Transverse colon (tissue), 4 donors: ENCODE results near the gene USP19. TPM values are rescaled to one million over a fixed set of nuclear protein-coding genes. Genes with fewer than 3 reads are reported as not detected.
A peak's percentile ranks its signal among the peaks of the same experiment; 100 is the strongest.

Source experiments
- DNase-seq: peaks from one replicate; pipeline ENCODE4 v3.0.0-alpha.2; 2019
- H3K27ac ChIP-seq, 4 donors: fragments of 200-600 bp; sonication (generic); 2 replicates each; pipeline ENCODE4 v1.5.1; 2016 to 2018; ENCODE audit warnings: inconsistent platforms in 4 of 4
- H3K27me3 ChIP-seq: fragments of 200-600 bp; sonication (generic); 2 replicates; pipeline ENCODE4 v1.5.1; 2017; ENCODE audit warnings: inconsistent platforms
- H3K36me3 ChIP-seq, 4 donors: fragments of 200-600 bp; sonication (generic); 2 replicates each; pipeline ENCODE4 v1.5.1; 2017 to 2019; ENCODE audit warnings: inconsistent platforms in 4 of 4
- H3K4me1 ChIP-seq, 4 donors: fragments of 200-600 bp; sonication (generic); 2 replicates each; pipeline ENCODE4 v1.5.1; 2017 to 2020; ENCODE audit warnings: inconsistent platforms in 4 of 4
- H3K4me3 ChIP-seq, 4 donors: fragments of 200-600 bp; sonication (generic); 1 replicate in 1 of 4; 2 replicates in 3 of 4; pipeline versions ENCODE4 v1.5.1 to v1.6.1; 2017 to 2019; ENCODE audit warnings: inconsistent platforms in 4 of 4
- H3K9me3 ChIP-seq, 2 donors: fragments of 200-600 bp; sonication (generic); 2 replicates each; pipeline ENCODE4 v1.5.1; 2017 to 2019; ENCODE audit warnings: inconsistent platforms in 2 of 2
- CTCF ChIP-seq, 5 experiments: fragments of 200-600 bp in 3 of 5; fragments of 450-650 bp in 2 of 5; sonication (generic) in 3 of 5; IDR thresholded peaks; 1 replicate in 2 of 5; 2 replicates in 3 of 5; pipeline ENCODE4 v1.5.1; 2016 to 2017; ENCODE audit warnings: antibody characterized with exemption in 5 of 5, inconsistent platforms in 3 of 5, mild to moderate bottlenecking in 2 of 5, moderate library complexity in 1 of 5
- EP300 ChIP-seq: sonication (generic); formaldehyde crosslinking; IDR thresholded peaks from one replicate; pipeline ENCODE4 v1.6.1; 2017; ENCODE audit warnings: antibody characterized with exemption, low read depth
- POLR2A ChIP-seq: fragments of 450-650 bp; IDR thresholded peaks from one replicate; pipeline ENCODE4 v1.6.1; 2016; ENCODE audit warnings: antibody characterized with exemption, mild to moderate bottlenecking, moderate library complexity
- POLR2AphosphoS5 ChIP-seq, 3 donors: sonication (generic); formaldehyde crosslinking; IDR thresholded peaks; one replicate each; pipeline ENCODE4 v1.6.1; 2016; ENCODE audit warnings: antibody characterized with exemption in 3 of 3
- WGBS, 2 donors: methylation state at CpG; one replicate each; pipeline ENCODE4 v1.1.5; 2018; ENCODE audit warnings: low coverage in 1 of 2; 5-methylcytosine and 5-hydroxymethylcytosine counted together
- in situ Hi-C, 4 donors: fragments of 200-750 bp; cut with MboI; loops; one replicate each; pipeline versions ENCODE4 v1.15.0 to v1.15.1; 2017; ENCODE audit warnings: low sequenced_read_pairs in 3 of 4, low pct_ligation_motif_present in 1 of 4, low pct_unique_long_range_greater_than_20kb in 1 of 4
- intact Hi-C: fragments of 100-400 bp; cut with DNase I; formaldehyde crosslinking; loops from one replicate; pipeline ENCODE4 v1.15.1; 2023; ENCODE audit warnings: low total_unique reads
- total RNA-seq, 4 donors: library from RNA; depleted of rRNA; stranded (reverse); fragments of >200 nt; gene quantifications; one replicate each; pipeline ENCODE4 v1.1.0, GENCODE V29; 2016

The USP19 gene
- total RNA-seq, 4 donors from 2014 or later, result 66.5 to 86.2 (median 71.7) TPM

DNA sequence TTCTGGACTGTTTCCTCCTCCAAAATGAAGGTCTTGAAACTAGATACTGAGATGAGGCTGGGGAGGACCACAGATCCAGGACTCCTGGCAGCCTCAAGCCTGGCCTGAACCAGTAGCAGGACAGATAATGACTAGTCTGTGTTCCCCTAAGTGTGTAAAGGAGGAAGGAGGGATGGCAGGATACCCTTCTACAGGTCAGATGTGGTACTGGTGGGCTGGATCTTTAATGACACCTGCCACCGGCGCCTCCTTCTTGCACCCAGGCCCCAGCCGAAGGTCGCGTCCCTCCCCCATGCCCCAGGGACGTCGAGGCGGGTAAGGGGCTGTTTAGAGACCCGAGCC lies 556 bp downstream of the USP19 start:
- WGBS, 2 donors, result 0% methylated on average over 5 of the region's 9 CpGs; no CpG with 5 or more reads in 1 of the 2 donors
- TF ChIP-seq POLR2AphosphoS5 (IDR thresholded peaks at IDR 0.05), result no peak
- TF ChIP-seq CTCF (IDR thresholded peaks at IDR 0.05), result peak in 1 of 5 experiments; percentile 32
- H3K9me3 ChIP-seq, result no peaks in the 10 kb centered on the region
- peaks cover 0 to 38% (median 20%) of the 10 kb centered on the region in 4 donors for H3K36me3 ChIP-seq
- H3K4me3 ChIP-seq, result peak overlapping the region; percentile 64 to 86 (median 78)
- intact Hi-C loops (no loop called here), in situ Hi-C loops (loop anchor here in 1 of 4 donors (5.0 kb wide), 1 partner anchor 47 kb away; the partner anchor contains the start of gene CCDC71)
- no peak for DNase-seq
- peaks cover 8 to 18% (median 13%) of the 10 kb centered on the region in 4 donors for H3K4me1 ChIP-seq
- H3K27me3 ChIP-seq, result no peaks in the 10 kb centered on the region
- H3K27ac ChIP-seq, result peak overlapping the region; percentile 89 to 98 (median 94)

DNA sequence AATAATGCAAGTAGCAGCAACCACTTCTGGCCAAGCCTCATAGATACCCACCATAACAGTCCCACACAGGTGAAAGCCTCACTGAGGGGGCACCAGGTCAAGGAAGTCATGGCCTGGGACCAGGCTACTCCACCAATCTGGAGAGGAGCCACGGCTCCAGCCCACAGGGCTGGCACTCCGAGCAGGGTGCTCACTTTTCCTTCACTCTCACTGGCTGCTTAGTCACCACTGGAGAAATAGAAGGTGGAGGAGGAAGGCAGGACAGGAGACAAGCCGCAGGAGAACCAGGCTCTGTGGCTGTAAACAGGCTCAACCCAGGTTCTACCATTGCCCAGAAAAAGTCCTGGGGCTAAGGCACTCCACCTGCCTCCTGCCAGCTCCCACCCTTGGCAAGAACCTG lies 1.2 kb downstream of the USP19 start:
- H3K27ac ChIP-seq, result peak overlapping the region; percentile 89 to 98 (median 94)
- in situ Hi-C loops (no loop called here), intact Hi-C loops (no loop called here)
- no peak for TF ChIP-seq POLR2AphosphoS5 (IDR thresholded peaks at IDR 0.05)
- no peak for TF ChIP-seq EP300
- no peak for TF ChIP-seq CTCF (IDR thresholded peaks at IDR 0.05)
- no peak for TF ChIP-seq POLR2A
- 52% methylated on average over 3 of the region's 3 CpGs; no CpG with 5 or more reads in 1 of the 2 donors for WGBS, 2 donors
- H3K4me1 ChIP-seq, result peaks cover 8 to 18% (median 13%) of the 10 kb centered on the region in 4 donors
- H3K36me3 ChIP-seq, result peaks cover 0 to 44% (median 24%) of the 10 kb centered on the region in 4 donors
- H3K4me3 ChIP-seq, result peak overlapping the region in 2 of 4 donors; percentile 74 to 81
- no peak for DNase-seq
- no peaks in the 10 kb centered on the region for H3K9me3 ChIP-seq
- no peaks in the 10 kb centered on the region for H3K27me3 ChIP-seq

DNA sequence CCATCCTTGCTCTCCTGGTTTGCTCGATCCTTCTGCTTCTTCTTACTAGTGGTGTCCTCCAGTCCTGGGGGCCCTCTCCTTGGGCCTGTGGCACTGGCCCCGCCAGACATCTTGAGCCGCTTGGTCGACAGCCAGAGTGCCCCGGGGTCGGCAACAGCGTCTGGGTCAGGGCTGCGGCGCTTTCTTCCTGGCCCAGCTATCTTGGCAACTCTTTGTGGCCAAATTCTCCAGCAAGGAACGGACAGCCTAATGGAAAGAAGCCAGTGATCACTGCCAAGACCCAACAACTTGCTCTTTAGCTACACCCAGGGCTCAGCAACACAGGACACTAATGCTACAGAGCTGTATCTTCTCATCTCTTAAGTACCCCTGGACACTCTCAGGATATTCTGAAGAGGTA lies 1.6 kb downstream of the USP19 start:
- intact Hi-C loops, result no loop called here
- no peak for TF ChIP-seq EP300
- no peak for TF ChIP-seq CTCF (IDR thresholded peaks at IDR 0.05)
- no peak for TF ChIP-seq POLR2AphosphoS5 (IDR thresholded peaks at IDR 0.05)
- no peak for TF ChIP-seq POLR2A
- Histone ChIP-seq H3K27ac (peak overlapping the region in 3 of 4 donors; percentile 89 to 98 (median 95)), H3K36me3 (peaks cover 0 to 48% (median 27%) of the 10 kb centered on the region in 4 donors), H3K9me3 (no peaks in the 10 kb centered on the region), H3K4me1 (peaks cover 8 to 18% (median 13%) of the 10 kb centered on the region in 4 donors), H3K4me3 (peak overlapping the region in 1 of 4 donors; percentile 81), H3K27me3 (no peaks in the 10 kb centered on the region)
- DNase-seq, result no peak
- in situ Hi-C loops, result no loop called here
- 83% methylated on average over 10 of the region's 10 CpGs; no CpG with 5 or more reads in 1 of the 2 donors for WGBS, 2 donors

DNA sequence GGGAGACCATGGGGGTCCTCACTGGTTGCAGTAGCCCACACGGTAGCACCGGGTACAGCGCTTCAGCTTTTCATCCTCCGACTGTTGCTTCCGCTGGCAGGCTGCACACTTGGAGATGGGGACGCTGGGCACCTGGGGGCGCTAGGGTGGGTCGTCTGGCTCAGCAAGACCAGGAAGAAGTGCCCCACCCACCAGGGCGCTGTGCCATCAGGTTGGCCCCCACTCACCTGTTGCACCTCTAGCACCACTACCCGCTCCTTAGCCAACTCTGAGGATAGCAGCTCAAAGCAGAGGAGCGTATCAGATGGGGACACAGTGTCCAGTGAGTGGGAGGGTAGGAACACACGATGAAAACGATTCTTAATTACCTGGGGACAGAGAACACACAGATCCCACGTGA lies 8.4 kb downstream of the USP19 start:
- DNase-seq, result no peak
- Histone ChIP-seq H3K4me3 (no peak overlapping the region), H3K36me3 (peaks cover 0 to 85% (median 45%) of the 10 kb centered on the region in 4 donors), H3K9me3 (no peaks in the 10 kb centered on the region), H3K27me3 (no peaks in the 10 kb centered on the region), H3K4me1 (no peaks in the 10 kb centered on the region), H3K27ac (no peak overlapping the region)
- intact Hi-C loops (no loop called here), in situ Hi-C loops (no loop called here)
- no peak for TF ChIP-seq CTCF (IDR thresholded peaks at IDR 0.05)
- no peak for TF ChIP-seq POLR2A
- 84% methylated on average over 14 of the region's 14 CpGs; no CpG with 5 or more reads in 1 of the 2 donors for WGBS, 2 donors
